ENCODE data around the gene DUOX1. TPM values are rescaled to one million over a fixed set of nuclear protein-coding genes. Genes with fewer than 3 reads are reported as not detected.
"Not testable (repeated sequence)": the region's sequence is repeated elsewhere in the genome, so short reads cannot be mapped to it uniquely, and the experiment has no call there.

The DUOX1 gene
- total RNA-seq, 8 experiments from 2014 or later, result 0.72 to 3.0 (median 1.4) TPM

DNA sequence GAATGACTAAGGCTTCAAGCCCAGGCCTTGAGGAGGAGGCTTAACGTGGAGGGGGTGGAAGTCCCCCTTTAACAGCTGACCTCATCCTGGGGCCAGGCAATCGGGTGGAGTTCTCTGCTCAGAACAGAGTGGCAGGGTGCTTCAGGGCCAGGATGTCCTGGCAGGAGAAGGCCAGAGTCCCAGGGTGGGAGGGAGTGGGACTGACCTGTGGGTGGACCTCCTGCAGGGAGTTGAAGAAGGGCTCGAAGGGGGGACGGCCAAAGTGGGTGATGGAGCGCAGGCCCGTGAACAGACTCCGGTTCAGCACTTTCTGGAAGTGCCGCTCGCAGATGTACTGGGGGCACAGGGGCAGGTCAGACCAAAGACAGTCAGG lies 35.5 kb upstream of the DUOX1 start:
- in situ Hi-C loops (cut with MboI; ENCODE audit: low pct_unique_long_range_greater_than_20kb in 2 of 9, low sequenced_read_pairs in 9 of 9, unreplicated experiment in 9 of 9), result no loop called here
- peak in 2 of 8 experiments; percentile 11 to 83 for ATAC-seq (replicated peaks in 6 of 8)
- H3K4me3 ChIP-seq, result no peak overlapping the region
- peaks cover 0 to under 1% of the 10 kb centered on the region in 2 donors for H3K4me1 ChIP-seq (replicated peaks in 1 of 2)
- WGBS, 10 experiments, result 20 to 100% methylated on average over 1 of the region's 9 CpGs; no CpG with 5 or more reads in 8 of the 10 experiments
- no peak overlapping the region for H3K27ac ChIP-seq

DNA sequence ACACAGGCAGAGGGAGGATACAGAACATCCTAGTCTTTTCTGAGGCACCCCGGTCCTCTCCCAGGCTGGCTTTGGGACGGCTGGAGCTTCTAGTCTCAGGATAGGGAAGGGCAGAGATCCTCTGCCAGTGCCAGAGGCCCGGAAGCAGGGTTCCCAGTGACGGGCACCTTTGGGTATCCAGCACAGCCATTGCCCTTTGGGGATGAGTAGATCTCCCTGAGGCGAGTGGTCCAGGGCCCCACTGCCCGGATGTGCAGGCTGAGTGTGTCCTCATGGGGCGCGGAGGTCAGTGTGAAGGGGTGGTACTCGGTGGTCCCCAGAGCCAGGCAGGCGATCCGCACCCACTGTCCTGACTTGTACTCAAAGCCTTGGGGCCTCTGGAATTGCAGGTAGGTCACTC lies 34.1 kb upstream of the DUOX1 start:
- no peaks in the 10 kb centered on the region for H3K4me1 ChIP-seq (replicated peaks in 1 of 2)
- WGBS, 10 experiments, result 60 to 80% methylated on average over 1 to 2 of the region's 11 CpGs; no CpG with 5 or more reads in 8 of the 10 experiments
- H3K4me3 ChIP-seq, result no peak overlapping the region
- in situ Hi-C loops (cut with MboI; ENCODE audit: low pct_unique_long_range_greater_than_20kb in 2 of 9, low sequenced_read_pairs in 9 of 9, unreplicated experiment in 9 of 9), result no loop called here
- H3K27ac ChIP-seq, result no peak overlapping the region
- no peak for ATAC-seq (replicated peaks in 6 of 8)

DNA sequence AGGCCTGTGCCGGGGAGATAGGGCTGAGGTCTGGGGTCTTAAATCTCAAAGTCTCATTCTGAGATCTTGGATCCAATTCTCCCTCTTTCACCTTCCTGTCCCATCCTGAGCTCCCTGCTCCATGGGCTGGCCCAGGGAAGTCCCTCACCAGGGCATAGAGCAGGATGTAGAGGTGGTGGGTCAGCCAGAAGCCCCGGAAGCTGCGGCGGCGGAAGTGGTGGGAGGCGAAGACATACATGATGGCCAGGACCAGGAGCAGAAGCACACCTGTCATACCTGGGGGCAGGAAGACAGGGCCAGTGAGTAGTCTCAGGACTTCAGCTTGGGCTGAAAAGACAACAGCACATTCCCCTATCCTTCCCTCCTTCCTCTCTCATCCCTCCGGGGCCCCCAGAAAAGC lies 32.3 kb upstream of the DUOX1 start:
- no peak for ATAC-seq (replicated peaks in 6 of 8)
- Histone ChIP-seq H3K4me3 (no peak overlapping the region), H3K4me1 (replicated peaks in 1 of 2) (peaks cover 0 to 3% of the 10 kb centered on the region in 2 donors), H3K27ac (no peak overlapping the region)
- in situ Hi-C loops (cut with MboI; ENCODE audit: low pct_unique_long_range_greater_than_20kb in 2 of 9, low sequenced_read_pairs in 9 of 9, unreplicated experiment in 9 of 9), result no loop called here
- WGBS, 10 experiments, result 76 to 100% (median 80%) methylated on average over 1 to 4 of the region's 7 CpGs; no CpG with 5 or more reads in 7 of the 10 experiments

DNA sequence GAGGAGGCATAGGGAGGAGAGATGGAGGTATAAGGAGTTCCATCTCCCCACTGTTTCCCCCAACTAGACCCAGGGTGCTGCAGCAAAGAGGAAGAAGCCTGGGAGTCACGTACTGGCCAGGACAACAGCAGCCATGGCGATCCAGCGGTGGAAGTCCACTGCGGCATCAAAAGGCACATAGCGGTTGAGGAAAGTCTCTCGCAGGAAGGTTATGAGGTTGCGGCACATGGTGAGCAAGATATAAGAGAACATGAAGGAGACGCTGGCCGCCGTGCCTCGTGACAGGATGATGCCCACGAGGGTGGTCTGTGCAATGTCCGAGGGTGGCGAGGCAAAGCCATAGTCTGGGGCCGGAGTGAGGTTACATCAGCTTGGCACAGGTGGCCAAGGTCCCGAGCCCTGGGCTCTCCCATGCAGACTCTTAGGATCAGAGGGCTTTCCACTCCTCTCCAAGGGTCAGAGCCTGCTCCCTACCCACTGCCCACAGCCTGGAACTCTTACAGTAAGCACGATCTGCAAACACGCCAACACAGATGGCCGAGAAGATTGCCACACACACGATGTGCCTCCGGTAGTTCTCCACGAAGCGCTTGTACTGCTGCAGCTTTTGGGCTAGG lies 30.1 kb upstream of the DUOX1 start:
- WGBS, 10 experiments, result 63 to 94% (median 74%) methylated on average over 3 to 9 of the region's 23 CpGs; no CpG with 5 or more reads in 5 of the 10 experiments
- in situ Hi-C loops (cut with MboI; ENCODE audit: low pct_unique_long_range_greater_than_20kb in 2 of 9, low sequenced_read_pairs in 9 of 9, unreplicated experiment in 9 of 9), result no loop called here
- Histone ChIP-seq H3K4me3 (no peak overlapping the region), H3K4me1 (replicated peaks in 1 of 2) (peaks cover 0 to 3% of the 10 kb centered on the region in 2 donors), H3K27ac (no peak overlapping the region)
- ATAC-seq (replicated peaks in 6 of 8), result no peak

DNA sequence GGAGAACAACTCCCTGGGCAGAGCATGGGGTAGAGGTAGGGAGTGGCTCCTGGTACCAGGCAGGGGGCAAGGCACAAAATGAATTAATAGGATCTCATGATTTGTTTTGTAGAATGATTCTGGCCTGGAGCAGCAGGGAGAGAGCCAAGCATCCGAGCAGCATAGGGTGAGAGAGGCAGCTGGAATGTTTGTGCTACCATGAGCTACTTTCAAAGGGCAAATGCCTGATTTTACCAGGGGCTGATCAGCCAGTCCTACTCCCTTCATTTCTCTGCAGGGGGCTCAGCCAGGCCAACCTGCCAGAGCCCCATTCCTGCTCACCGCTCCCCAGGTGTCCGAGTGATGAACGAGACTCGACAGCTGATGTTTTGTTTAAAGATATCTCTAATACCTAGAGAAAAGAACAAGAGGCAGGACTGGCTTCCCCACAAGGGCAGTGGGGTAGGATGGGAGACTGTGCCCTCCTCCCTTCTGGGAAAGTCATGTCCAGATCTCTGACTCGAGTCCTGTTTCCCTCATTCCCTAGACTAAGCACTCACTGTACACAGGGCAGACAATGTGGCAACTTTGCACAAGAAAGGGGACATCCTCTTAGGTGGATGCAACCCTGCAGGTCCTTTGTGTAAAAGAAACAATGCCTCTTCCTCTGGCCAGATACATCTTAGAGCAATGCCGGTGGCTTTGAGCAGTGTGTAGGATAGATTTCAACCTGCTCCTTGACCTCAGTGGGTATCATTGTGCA lies 28.7 kb upstream of the DUOX1 start:
- Histone ChIP-seq H3K27ac (no peak overlapping the region), H3K4me1 (replicated peaks in 1 of 2) (peaks cover 0 to 3% of the 10 kb centered on the region in 2 donors), H3K4me3 (no peak overlapping the region)
- 30 to 83% (median 44%) methylated on average over 1 to 4 of the region's 7 CpGs; no CpG with 5 or more reads in 3 of the 10 experiments for WGBS, 10 experiments
- in situ Hi-C loops (cut with MboI; ENCODE audit: low pct_unique_long_range_greater_than_20kb in 2 of 9, low sequenced_read_pairs in 9 of 9, unreplicated experiment in 9 of 9), result no loop called here
- peak in 2 of 8 experiments; percentile 22 to 28 for ATAC-seq (replicated peaks in 6 of 8)

DNA sequence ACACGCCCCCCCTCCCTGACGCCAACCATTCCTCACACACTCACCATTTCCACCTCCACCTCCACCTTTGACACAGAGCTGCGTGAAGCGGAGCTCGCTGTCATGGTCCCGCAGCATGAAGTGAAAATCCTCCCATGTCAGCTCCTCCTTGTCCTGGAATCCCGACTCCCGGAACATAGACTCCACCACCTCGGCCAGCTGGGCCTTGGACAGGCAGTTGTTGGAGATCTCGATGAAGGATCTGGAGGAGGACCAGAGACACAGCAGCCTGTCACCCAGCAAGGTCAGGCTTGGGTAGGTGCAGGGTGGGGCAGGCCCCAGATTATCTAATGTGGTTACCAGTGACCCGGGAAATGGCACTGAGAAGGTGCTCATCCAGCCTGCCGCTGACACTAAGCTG lies 28.0 kb upstream of the DUOX1 start:
- no peak for ATAC-seq (replicated peaks in 6 of 8)
- H3K27ac ChIP-seq, result no peak overlapping the region
- in situ Hi-C loops (cut with MboI; ENCODE audit: low pct_unique_long_range_greater_than_20kb in 2 of 9, low sequenced_read_pairs in 9 of 9, unreplicated experiment in 9 of 9), result no loop called here
- 0 to 100% (median 77%) methylated on average over 1 to 7 of the region's 12 CpGs; no CpG with 5 or more reads in 5 of the 10 experiments for WGBS, 10 experiments
- H3K4me1 ChIP-seq (replicated peaks in 1 of 2), result peaks cover 0 to 3% of the 10 kb centered on the region in 2 donors
- H3K4me3 ChIP-seq, result no peak overlapping the region

DNA sequence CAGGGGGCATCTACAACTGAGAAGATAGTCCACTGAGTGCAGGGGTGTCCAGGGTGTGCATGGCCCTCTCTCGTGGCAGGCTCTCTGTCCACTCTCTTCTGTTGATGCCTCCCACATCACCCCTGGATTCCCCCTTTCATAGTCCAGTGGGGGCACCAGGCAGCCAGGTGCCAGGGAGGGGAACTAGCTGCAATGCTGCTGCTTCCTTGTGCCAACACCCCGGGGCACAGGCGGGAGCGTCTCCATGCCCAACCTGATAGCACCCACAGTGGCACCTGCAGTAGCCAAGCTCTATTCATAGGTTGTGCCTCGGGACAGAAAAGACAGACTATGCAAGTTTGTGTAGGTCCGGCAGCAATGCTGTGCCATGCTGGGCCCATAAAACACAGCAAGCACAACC lies 27.6 kb upstream of the DUOX1 start:
- no peak overlapping the region for H3K27ac ChIP-seq
- in situ Hi-C loops (cut with MboI; ENCODE audit: low pct_unique_long_range_greater_than_20kb in 2 of 9, low sequenced_read_pairs in 9 of 9, unreplicated experiment in 9 of 9), result no loop called here
- no peak for ATAC-seq (replicated peaks in 6 of 8)
- 60 to 100% (median 83%) methylated on average over 1 to 3 of the region's 6 CpGs; no CpG with 5 or more reads in 5 of the 10 experiments for WGBS, 10 experiments
- peaks cover 0 to 3% of the 10 kb centered on the region in 2 donors for H3K4me1 ChIP-seq (replicated peaks in 1 of 2)
- no peak overlapping the region for H3K4me3 ChIP-seq

DNA sequence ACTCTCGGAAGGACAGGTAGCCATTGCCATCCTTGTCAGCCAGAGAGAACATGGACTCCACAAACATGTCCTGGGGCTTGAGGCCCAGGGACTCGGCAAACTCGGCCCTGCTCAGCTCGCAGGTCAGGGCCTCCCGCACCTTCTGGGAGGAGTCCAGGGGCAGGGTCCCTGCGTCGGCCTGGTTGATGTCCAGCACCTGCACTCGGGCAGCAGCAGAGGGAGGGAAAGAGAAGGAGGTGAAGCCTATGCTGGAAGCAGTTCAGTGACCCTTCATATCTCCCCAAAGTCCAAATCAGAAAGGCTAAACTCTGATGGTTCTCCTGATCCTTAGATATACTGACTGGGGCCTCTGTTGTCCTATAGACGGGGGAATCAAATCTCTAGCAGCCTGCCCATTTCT lies 25.6 kb upstream of the DUOX1 start:
- in situ Hi-C loops (cut with MboI; ENCODE audit: low pct_unique_long_range_greater_than_20kb in 2 of 9, low sequenced_read_pairs in 9 of 9, unreplicated experiment in 9 of 9); H3K27ac ChIP-seq; ATAC-seq (replicated peaks in 6 of 8); H3K4me1 ChIP-seq (replicated peaks in 1 of 2); H3K4me3 ChIP-seq: not testable (repeated sequence)
- 29 to 80% (median 50%) methylated on average over 1 to 2 of the region's 9 CpGs; no CpG with 5 or more reads in 5 of the 10 experiments for WGBS, 10 experiments

DNA sequence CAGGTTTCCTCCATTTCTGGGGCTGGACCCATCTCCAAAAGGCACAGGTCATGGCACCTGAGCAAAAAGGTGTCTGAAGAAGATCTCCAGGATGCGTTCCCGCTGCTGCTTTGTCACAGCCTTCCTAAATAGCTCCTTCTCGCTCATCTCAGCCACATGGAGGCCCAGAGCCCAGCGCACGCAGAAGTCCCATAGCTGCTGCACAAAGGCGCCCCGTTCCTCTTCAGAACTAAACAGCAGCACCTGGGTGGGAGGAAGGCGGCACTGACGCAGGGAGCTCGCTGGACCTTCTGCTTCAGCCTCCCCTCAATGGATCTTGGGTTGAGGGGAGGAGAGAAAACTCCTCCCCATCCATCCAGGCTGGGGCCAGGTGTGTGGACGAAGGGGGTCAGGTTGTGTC lies 24.2 kb upstream of the DUOX1 start:
- in situ Hi-C loops (cut with MboI; ENCODE audit: low pct_unique_long_range_greater_than_20kb in 2 of 9, low sequenced_read_pairs in 9 of 9, unreplicated experiment in 9 of 9), result no loop called here
- WGBS, 10 experiments, result 79 to 100% (median 93%) methylated on average over 2 to 6 of the region's 11 CpGs; no CpG with 5 or more reads in 6 of the 10 experiments
- ATAC-seq (replicated peaks in 6 of 8), result no peak
- Histone ChIP-seq H3K4me3 (no peak overlapping the region), H3K4me1 (replicated peaks in 1 of 2) (peaks cover 0 to 3% of the 10 kb centered on the region in 2 donors), H3K27ac (no peak overlapping the region)

DNA sequence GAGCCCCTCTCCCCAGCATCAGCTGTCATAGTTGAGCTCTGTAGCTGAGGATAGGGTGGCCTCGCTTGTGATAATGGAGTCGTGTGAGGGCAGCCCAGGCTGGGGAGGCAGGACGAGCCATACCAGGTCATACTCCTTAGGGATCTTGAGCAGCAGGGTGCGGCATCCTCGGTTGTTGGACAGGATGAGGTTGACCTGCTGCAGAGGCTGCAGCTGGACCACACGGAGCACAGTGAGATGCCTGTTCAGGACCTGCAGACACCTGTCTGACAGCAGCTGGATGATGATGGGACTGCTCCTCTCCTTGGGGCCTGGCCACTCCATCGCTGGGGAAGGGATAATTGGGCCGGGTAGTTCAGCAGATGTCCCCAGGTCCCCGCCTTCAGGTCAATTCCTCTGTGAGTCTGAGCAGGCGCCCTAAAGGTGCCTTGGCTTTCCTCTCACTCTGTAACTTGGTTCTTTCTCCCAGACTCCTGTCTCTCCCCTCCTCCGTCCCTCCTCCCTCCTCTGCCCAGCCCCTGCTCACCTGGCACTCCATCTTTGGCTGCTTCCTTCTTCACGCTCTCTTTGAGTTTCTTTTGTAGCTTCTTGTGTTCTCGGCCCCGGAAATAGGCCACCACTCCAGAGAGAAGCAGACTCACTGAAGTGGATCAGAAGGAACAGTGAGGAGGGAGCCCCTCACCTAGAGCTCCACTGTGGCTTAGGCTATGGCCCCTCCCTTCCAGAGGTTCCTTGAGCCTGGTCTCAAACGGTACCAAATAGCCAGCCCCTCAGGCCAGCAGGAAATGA lies 23.6 kb upstream of the DUOX1 start:
- no peak for ATAC-seq (replicated peaks in 6 of 8)
- Histone ChIP-seq H3K4me1 (replicated peaks in 1 of 2) (peaks cover 0 to under 1% of the 10 kb centered on the region in 2 donors), H3K4me3 (no peak overlapping the region), H3K27ac (no peak overlapping the region)
- in situ Hi-C loops (cut with MboI; ENCODE audit: low pct_unique_long_range_greater_than_20kb in 2 of 9, low sequenced_read_pairs in 9 of 9, unreplicated experiment in 9 of 9), result no loop called here
- 70 to 100% (median 82%) methylated on average over 1 to 2 of the region's 15 CpGs; no CpG with 5 or more reads in 5 of the 10 experiments for WGBS, 10 experiments

DNA sequence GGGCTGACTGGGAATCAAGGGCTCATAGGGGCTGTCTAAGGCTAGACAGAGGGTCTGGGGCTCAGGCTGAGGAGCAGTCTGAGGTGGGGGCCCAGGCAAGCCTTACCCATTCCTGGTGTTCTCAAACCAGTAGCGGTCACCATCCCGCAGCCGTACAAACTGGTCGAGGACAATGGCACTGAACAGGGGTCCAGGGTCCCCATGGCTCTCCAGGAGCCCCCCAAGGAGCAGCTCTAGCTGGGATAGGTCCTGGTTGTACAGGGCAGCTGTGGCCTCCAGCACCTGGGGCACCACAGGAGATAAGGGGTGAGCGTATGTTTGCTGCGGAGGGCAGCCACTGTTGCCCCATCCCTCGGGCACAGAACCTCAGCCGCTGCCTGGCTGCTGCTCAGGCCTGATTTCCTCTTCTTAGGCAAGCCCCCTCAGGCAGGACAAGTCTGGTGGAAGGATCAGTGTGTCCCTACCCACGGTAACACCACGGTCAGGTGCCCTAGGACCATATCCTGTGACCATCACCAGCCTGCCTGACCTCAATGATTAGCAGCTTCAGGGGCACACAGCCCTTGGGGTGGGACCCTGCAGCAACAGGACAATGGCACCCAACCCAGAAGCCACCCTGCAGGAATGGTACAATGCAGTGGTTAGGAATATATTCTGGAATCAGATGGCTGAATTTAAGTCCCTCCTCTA lies 21.7 kb upstream of the DUOX1 start:
- Histone ChIP-seq H3K4me1 (replicated peaks in 1 of 2) (peaks cover 0 to 4% of the 10 kb centered on the region in 2 donors), H3K27ac (no peak overlapping the region), H3K4me3 (no peak overlapping the region)
- ATAC-seq (replicated peaks in 6 of 8), result no peak
- in situ Hi-C loops (cut with MboI; ENCODE audit: low pct_unique_long_range_greater_than_20kb in 2 of 9, low sequenced_read_pairs in 9 of 9, unreplicated experiment in 9 of 9), result no loop called here
- WGBS, 10 experiments, result 53 to 100% (median 80%) methylated on average over 2 to 4 of the region's 10 CpGs; no CpG with 5 or more reads in 2 of the 10 experiments

DNA sequence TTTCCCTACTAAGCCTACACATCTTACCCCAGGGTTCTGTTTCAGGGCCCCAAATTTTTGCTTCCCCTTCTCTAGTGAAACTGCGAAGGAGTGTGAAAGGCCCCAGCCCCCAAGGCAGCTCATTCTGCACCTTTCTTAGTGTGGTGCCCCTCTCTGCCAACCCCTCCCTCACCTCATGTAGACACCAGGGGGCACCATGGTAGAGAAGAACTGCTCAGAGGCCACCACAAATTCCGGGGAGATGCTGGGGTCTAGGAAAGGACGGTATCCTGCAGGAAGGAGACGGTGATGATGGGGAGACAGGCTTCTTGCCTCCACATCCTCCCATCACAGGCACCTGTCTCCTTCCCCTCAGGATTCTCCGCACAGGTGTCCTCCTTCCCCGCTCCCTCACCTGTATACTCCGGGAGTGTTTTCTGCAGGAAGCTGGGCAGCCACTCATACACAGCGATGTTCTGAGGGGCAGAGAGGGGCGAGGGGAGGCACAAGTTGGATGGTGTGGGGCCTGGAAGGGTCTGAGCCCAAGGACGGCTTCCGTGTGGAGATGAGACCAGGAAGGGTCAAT lies 19.5 kb upstream of the DUOX1 start:
- Histone ChIP-seq H3K4me1 (replicated peaks in 1 of 2) (peaks cover 0 to 6% of the 10 kb centered on the region in 2 donors), H3K27ac (no peak overlapping the region), H3K4me3 (no peak overlapping the region)
- WGBS, 10 experiments, result 50 to 80% (median 75%) methylated on average over 2 to 5 of the region's 11 CpGs; no CpG with 5 or more reads in 7 of the 10 experiments
- in situ Hi-C loops (cut with MboI; ENCODE audit: low pct_unique_long_range_greater_than_20kb in 2 of 9, low sequenced_read_pairs in 9 of 9, unreplicated experiment in 9 of 9), result no loop called here
- ATAC-seq (replicated peaks in 6 of 8), result no peak
